K562 (cell line): ENCODE data around the gene MINDY4. TPM values are rescaled to one million over a fixed set of nuclear protein-coding genes. Genes with fewer than 3 reads are reported as not detected.

Source experiments
- ATAC-seq: fragments of 200-7000 bp; cut with Tn5 transposase; 3 replicates; pipeline ENCODE4 v1.9.1; 2020; ENCODE audit warnings: moderate library complexity
- BruUV-seq: library from RNA; stranded (reverse); fragments of 400-500 nt; replicated peaks from 2 replicates; lab custom pipeline; 2021; lab: Mats Ljungman, UMichigan
- CTCF ChIA-PET: fragments of 300-600 bp; formaldehyde crosslinking; extraction: SDS; loops from one replicate; lab custom pipeline; 2021; ENCODE audit warnings: low intra/inter-chr PET ratio; lab: Yijun Ruan, JAX
- POLR2A ChIA-PET: fragments of 300-600, 350-650 bp; sonication (Branson Sonifier 250); formaldehyde crosslinking; extraction: SDS; loops from one replicate; lab custom pipeline; 2021; ENCODE audit warnings: antibody characterized with exemption, inconsistent platforms; lab: Yijun Ruan, JAX
- DNase-seq, 4 experiments: peaks; one replicate each; pipeline versions ENCODE4 v3.0.0 to v3.0.0-alpha.2; 2011 to 2018; ENCODE audit warnings: low spot score in 3 of 4, mixed read lengths in 3 of 4; ENCODE audit errors: extremely low read depth in 1 of 4
- FAIRE-seq: peaks from 2 replicates; lab custom pipeline; 2011; peaks lifted over from hg19 to GRCh38; lab: Jason Lieb, UNC
- H2AFZ ChIP-seq: 2 replicates; pipeline ENCODE4 v1.6.0; 2011; ENCODE audit warnings: low read depth, low read length, control low read depth, inconsistent platforms
- H3K27ac ChIP-seq: fragments of 200-600 bp; 3 replicates; pipeline ENCODE4 v1.8.0; 2011; ENCODE audit warnings: low read depth, mild to moderate bottlenecking, control low read depth, inconsistent platforms, low read length, moderate library complexity, mixed read lengths; ENCODE audit errors: extremely low read depth
- H3K27me3 ChIP-seq, 2 experiments: fragments of 300-600 bp in 1 of 2; 2 replicates in 1 of 2; 3 replicates in 1 of 2; pipeline versions ENCODE4 v1.6.0 to v1.8.0; 2011; ENCODE audit warnings: inconsistent platforms in 2 of 2, low read length in 2 of 2, mild to moderate bottlenecking in 1 of 2, mixed read lengths in 1 of 2, moderate library complexity in 1 of 2; ENCODE audit not compliant: control insufficient read depth in 2 of 2, insufficient read depth in 2 of 2
- H3K36me3 ChIP-seq: fragments of 300-600 bp; 3 replicates; pipeline ENCODE4 v1.8.0; 2011; ENCODE audit warnings: mild to moderate bottlenecking, low read length, inconsistent platforms; ENCODE audit not compliant: control insufficient read depth, insufficient read depth
- H3K4me1 ChIP-seq, 2 experiments: fragments of 200-600 bp in 1 of 2; replicated peaks in 1 of 2; 2 replicates in 1 of 2; 3 replicates in 1 of 2; pipeline versions ENCODE4 v1.5.1 to v1.8.0; 2011; ENCODE audit warnings: inconsistent platforms in 2 of 2, low read length in 2 of 2, mild to moderate bottlenecking in 1 of 2, mixed read lengths in 1 of 2, moderate library complexity in 1 of 2; ENCODE audit not compliant: control insufficient read depth in 2 of 2, insufficient read depth in 2 of 2
- H3K4me2 ChIP-seq: 2 replicates; pipeline ENCODE4 v1.6.1; 2011; ENCODE audit warnings: low read length, control low read depth, inconsistent platforms, mixed read lengths; ENCODE audit not compliant: insufficient read depth
- H3K4me3 ChIP-seq: fragments of 200-600 bp; sonication (generic), shearing (Covaris generic); 2 replicates; pipeline ENCODE4 v1.5.1; 2016; ENCODE audit warnings: control low read depth, inconsistent platforms
- H3K79me2 ChIP-seq: fragments of 200-600 bp; 3 replicates; pipeline ENCODE4 v1.8.0; 2011; ENCODE audit warnings: low read length, inconsistent platforms; ENCODE audit not compliant: control insufficient read depth, insufficient read depth
- H3K9ac ChIP-seq, 2 experiments: 2 replicates each; pipeline versions ENCODE4 v1.6.0 to v1.6.1; 2011; ENCODE audit warnings: low read depth in 2 of 2, low read length in 2 of 2, control low read depth in 1 of 2, inconsistent platforms in 1 of 2, mild to moderate bottlenecking in 1 of 2, mixed read lengths in 1 of 2; ENCODE audit not compliant: insufficient read depth in 1 of 2
- H3K9me1 ChIP-seq: one replicate; pipeline ENCODE4 v1.6.0; 2011; ENCODE audit warnings: inconsistent platforms, mild to moderate bottlenecking, low read length, moderate library complexity; ENCODE audit not compliant: control insufficient read depth, insufficient read depth
- H3K9me3 ChIP-seq: replicated peaks from 2 replicates; pipeline ENCODE4 v1.5.1; 2011; ENCODE audit warnings: low read depth, low read length, inconsistent platforms; ENCODE audit not compliant: control insufficient read depth, insufficient read depth
- H4K20me1 ChIP-seq: replicated peaks from 2 replicates; pipeline ENCODE4 v1.6.1; 2011; ENCODE audit warnings: low read length, inconsistent platforms, mixed read lengths; ENCODE audit not compliant: control insufficient read depth, insufficient read depth
- BCL6 ChIP-seq: fragments of 250-450 bp; sonication (Bioruptor Pico); IDR thresholded peaks from 2 replicates; pipeline ENCODE4 v1.4.0; 2020
- ETV5 ChIP-seq: sonication (generic); formaldehyde crosslinking; IDR thresholded peaks from 2 replicates; pipeline ENCODE4 v1.4.0; 2020; ENCODE audit warnings: low read depth, mild to moderate bottlenecking, missing genetic modification reagents
- HDAC3 ChIP-seq: fragments of 450-650 bp; IDR thresholded peaks from 2 replicates; pipeline ENCODE4 v1.6.1; 2018; ENCODE audit warnings: borderline replicate concordance, mild to moderate bottlenecking, moderate library complexity; ENCODE audit not compliant: partially characterized antibody
- KDM1A ChIP-seq, 2 experiments: fragments of 450-650 bp; IDR thresholded peaks; 2 replicates each; pipeline ENCODE4 v1.6.1; 2016; ENCODE audit warnings: mild to moderate bottlenecking in 2 of 2
- KDM4B ChIP-seq, 2 experiments: fragments of 450-650 bp in 1 of 2; sonication (generic) in 1 of 2; IDR thresholded peaks; 2 replicates each; pipeline ENCODE4 v1.6.1; 2016 to 2017; ENCODE audit warnings: borderline replicate concordance in 2 of 2, antibody characterized with exemption in 1 of 2, low read depth in 1 of 2, mild to moderate bottlenecking in 1 of 2
- L3MBTL2 ChIP-seq: fragments of 450-650 bp; IDR thresholded peaks from 2 replicates; pipeline ENCODE4 v1.6.1; 2016; ENCODE audit warnings: mild to moderate bottlenecking, moderate library complexity
- MTA1 ChIP-seq: fragments of 450-650 bp; IDR thresholded peaks from 2 replicates; pipeline ENCODE4 v1.6.1; 2017; ENCODE audit warnings: borderline replicate concordance
- SMARCE1 ChIP-seq: fragments of 450-650 bp; IDR thresholded peaks from 2 replicates; pipeline ENCODE4 v1.7.1; 2016; ENCODE audit warnings: mild to moderate bottlenecking
- TRIM28 ChIP-seq: fragments of 450-650 bp; IDR thresholded peaks from 2 replicates; pipeline ENCODE4 v1.6.1; 2017
- ZNF41 ChIP-seq: fragments of 250-450 bp; sonication (Bioruptor Pico); conservative IDR thresholded peaks from 2 replicates; pipeline ENCODE4 v1.4.0; 2020; ENCODE audit warnings: mild to moderate bottlenecking
- ZNF644 ChIP-seq: fragments of 200-800 bp; sonication (Bioruptor generic); IDR thresholded peaks from 2 replicates; pipeline ENCODE4 v1.6.1; 2016; ENCODE audit warnings: low read depth, missing genetic modification characterization, missing compliant biosample characterization
- WGBS: fragments of 100-300 bp; shearing (Covaris generic); methylation state at CpG from one replicate; pipeline ENCODE4 v1.1.6; 2016; ENCODE audit warnings: low coverage, mixed read lengths; ENCODE audit not compliant: insufficient coverage; ENCODE audit errors: missing lambda C conversion rate; 5-methylcytosine and 5-hydroxymethylcytosine counted together
- in situ Hi-C: fragments of 300-500 bp; cut with MboI; formaldehyde crosslinking; loops from 4 replicates; pipeline ENCODE4 v1.15.0; 2018; ENCODE audit warnings: inconsistent platforms, mixed read lengths
- intact Hi-C: fragments of 100-400 bp; cut with micrococcal nuclease; formaldehyde crosslinking; loops from 2 replicates; pipeline ENCODE4 v1.14.2; 2022
- polyA plus RNA-seq, 8 experiments: library from polyadenylated mRNA; depleted of rRNA in 4 of 8; stranded (reverse) in 5 of 8; unstranded in 3 of 8; fragments of >200 nt; fragmentation: Nextera tagmentation in 2 of 8; fragmentation: Illumina TruSeq in 1 of 8; extraction: Ambion mirVana in 2 of 8; extraction: Trizol in 1 of 8; gene quantifications; 2 replicates each; pipeline versions ENCODE4 v1.2.1 to v1.2.3, GENCODE V29; 2011 to 2014; ENCODE audit warnings: inconsistent platforms in 1 of 8, missing spikeins in 1 of 8
- total RNA-seq, 7 experiments: library from RNA; depleted of rRNA in 6 of 7; stranded (reverse); fragments of >200 nt in 6 of 7; fragmentation: Illumina TruSeq in 2 of 7; extraction: Trizol in 2 of 7; gene quantifications; 2 replicates each; pipeline versions ENCODE4 v1.2.1 to v1.2.3, GENCODE V29; 2011 to 2021; ENCODE audit warnings: low replicate concordance in 1 of 7
- TF ChIP-seq, protein P1 (sequence below): fragments of 450-650 bp; IDR thresholded peaks from one replicate; pipeline ENCODE4 v1.6.1; 2018; ENCODE audit warnings: mild to moderate bottlenecking, moderate library complexity; ENCODE audit not compliant: partially characterized antibody

Gene MINDY4
- total and polyA plus RNA-seq, 9 of the 15 experiments (the other 6 are each of a cell fraction or from before 2014, with no cell fraction given): 2.1 to 16.7 (median 11.0) TPM

DNA sequence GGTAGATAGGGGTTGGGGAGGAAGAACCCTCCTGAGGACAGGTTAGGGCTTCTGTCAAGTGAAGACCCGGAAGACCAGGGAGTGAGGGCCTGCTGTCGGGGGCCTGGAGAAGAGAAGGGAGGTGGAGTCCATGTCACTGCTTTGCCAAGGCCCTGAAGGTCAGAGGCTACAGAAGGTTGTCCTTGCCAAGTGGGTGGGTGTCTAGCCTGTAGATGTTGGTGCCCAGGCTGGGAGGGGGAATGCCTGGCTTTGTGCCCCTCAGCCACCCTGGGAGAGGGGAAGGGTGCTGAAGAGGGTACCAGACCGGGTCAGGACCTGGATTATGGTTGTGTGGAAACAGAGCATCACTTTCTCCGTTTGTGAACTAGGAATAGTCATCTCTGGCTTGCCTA, 73.3 kb downstream of the MINDY4 start:
- intact Hi-C loops: no loop called here
- in situ Hi-C loops: no loop called here

DNA sequence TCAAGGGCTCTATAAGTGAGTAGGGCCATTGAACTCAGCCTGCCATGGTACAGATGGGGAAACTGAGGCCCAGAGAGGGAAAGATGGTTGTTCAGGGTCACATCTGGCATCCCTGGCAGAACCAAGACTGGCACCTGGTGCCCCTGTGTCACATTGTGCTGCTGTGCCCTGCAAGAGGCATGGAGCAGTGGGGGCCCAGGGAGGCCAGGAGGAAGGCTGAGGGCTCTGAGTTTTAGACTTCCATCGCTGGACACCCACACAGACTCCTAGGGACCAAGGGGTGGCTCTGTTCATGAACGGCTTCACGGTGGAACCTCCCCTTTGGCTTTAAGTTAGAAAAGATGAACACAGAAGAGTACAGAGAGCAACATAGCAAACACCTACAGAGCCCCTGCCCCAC, 73.7 kb downstream of the MINDY4 start:
- intact Hi-C loops (no loop called here), in situ Hi-C loops (no loop called here)
- Histone ChIP-seq H3K4me1 (peaks cover 0 to 10% of the 10 kb centered on the region in 2 experiments; a peak in 3 of 5 replicates), H4K20me1 (no peaks in the 10 kb centered on the region), H3K27me3 (no peaks in the 10 kb centered on the region), H3K79me2 (no peaks in the 10 kb centered on the region), H3K9ac (no peak overlapping the region), H3K9me3 (no peaks in the 10 kb centered on the region), H3K4me2 (no peak overlapping the region), H3K27ac (no peak overlapping the region), H3K36me3 (peaks cover 13% of the 10 kb centered on the region; the same call in 2 of the 3 replicates), H3K9me1 (no peaks in the 10 kb centered on the region), H2AFZ (no peak overlapping the region), H3K4me3 (no peak overlapping the region)
- no peak for FAIRE-seq
- ChIA-PET POLR2A (interaction anchor here (1.2 to 1.4 kb wide), 2 partner anchors 9 kb away, joined by 3 to 6 read pairs; no protein-coding TSS in a partner anchor), CTCF (no interaction called here)
- ATAC-seq: no peak
- 66% methylated on average over 3 of the region's 3 CpGs for WGBS
- no peak for DNase-seq
- no TSS peak for BruUV-seq
- no peak for TF ChIP-seq KDM1A (IDR thresholded peaks at IDR 0.05)
- TF ChIP-seq L3MBTL2: no peak
- no peak for TF ChIP-seq TRIM28
- TF ChIP-seq ETV5 (CRISPR knock-in tag): no peak
- TF ChIP-seq MTA1: no peak
- no peak for TF ChIP-seq KDM4B (IDR thresholded peaks at IDR 0.05; ENCODE audit: borderline replicate concordance in 2 of 2, low read depth in 1 of 2)
- TF ChIP-seq ZNF644 (tag): no peak
- TF ChIP-seq SMARCE1: no peak
- TF ChIP-seq, protein P1, sequence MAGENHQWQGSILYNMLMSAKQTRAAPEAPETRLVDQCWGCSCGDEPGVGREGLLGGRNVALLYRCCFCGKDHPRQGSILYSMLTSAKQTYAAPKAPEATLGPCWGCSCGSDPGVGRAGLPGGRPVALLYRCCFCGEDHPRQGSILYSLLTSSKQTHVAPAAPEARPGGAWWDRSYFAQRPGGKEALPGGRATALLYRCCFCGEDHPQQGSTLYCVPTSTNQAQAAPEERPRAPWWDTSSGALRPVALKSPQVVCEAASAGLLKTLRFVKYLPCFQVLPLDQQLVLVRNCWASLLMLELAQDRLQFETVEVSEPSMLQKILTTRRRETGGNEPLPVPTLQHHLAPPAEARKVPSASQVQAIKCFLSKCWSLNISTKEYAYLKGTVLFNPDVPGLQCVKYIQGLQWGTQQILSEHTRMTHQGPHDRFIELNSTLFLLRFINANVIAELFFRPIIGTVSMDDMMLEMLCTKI: no peak
- no peak for TF ChIP-seq BCL6

More for the DNA sequence above, 73.3 kb downstream of the MINDY4 start:
- ATAC-seq (no peak), FAIRE-seq (no peak), DNase-seq (no peak)
- peaks cover 16% of the 10 kb centered on the region; the same call in 2 of the 3 replicates for H3K36me3 ChIP-seq
- POLR2A ChIA-PET: no interaction called here
- H3K4me3 ChIP-seq: no peak overlapping the region
- no peaks in the 10 kb centered on the region for H3K9me3 ChIP-seq
- no peak overlapping the region for H3K4me2 ChIP-seq
- no peaks in the 10 kb centered on the region for H3K27me3 ChIP-seq
- H3K27ac ChIP-seq: no peak overlapping the region
- no peak overlapping the region for H2AFZ ChIP-seq
- 65% methylated on average over 4 of the region's 4 CpGs for WGBS
- no peaks in the 10 kb centered on the region for H4K20me1 ChIP-seq
- BruUV-seq: no TSS peak
- peaks cover 0 to 10% of the 10 kb centered on the region in 2 experiments; a peak in 3 of 5 replicates for H3K4me1 ChIP-seq
- H3K9ac ChIP-seq: no peak overlapping the region
- TF ChIP-seq HDAC3: no peak
- TF ChIP-seq ZNF41 (CRISPR knock-in tag): no peak
- H3K9me1 ChIP-seq: no peaks in the 10 kb centered on the region
- CTCF ChIA-PET: no interaction called here
- no peaks in the 10 kb centered on the region for H3K79me2 ChIP-seq
